Activated CD4-positive, alpha-beta T cell treated with anti-CD3 and anti-CD28 coated beads, Interleukin-2, amount 10 ng/mL, durations not matched to agents 7 days and 5 days (primary cell): ENCODE measurements around the gene DNASE1L3. TPM values are rescaled to one million over a fixed set of nuclear protein-coding genes. Genes with fewer than 3 reads are reported as not detected.

Experiments
- CTCF ChIA-PET: fragments of 350-600 bp; sonication (Branson Sonifier 250); formaldehyde crosslinking; loops from one replicate; lab custom pipeline; 2021; ENCODE audit warnings: antibody characterized with exemption; lab: Charles Lee
- POLR2A ChIA-PET: fragments of 350-600 bp; sonication (Branson Sonifier 250); formaldehyde crosslinking; loops from one replicate; lab custom pipeline; 2021; ENCODE audit warnings: antibody characterized with exemption; lab: Charles Lee
- DNase-seq: peaks from one replicate; pipeline ENCODE4 v3.0.0-alpha.2; 2020
- H3K27ac Mint-ChIP-seq: one replicate; pipeline ENCODE4 v1.8.0; 2021; ENCODE audit warnings: mild to moderate bottlenecking, moderate library complexity, mixed read lengths
- H3K27me3 Mint-ChIP-seq: one replicate; pipeline ENCODE4 v1.8.0; 2021; ENCODE audit warnings: mixed read lengths
- H3K36me3 Mint-ChIP-seq: one replicate; pipeline ENCODE4 v1.8.0; 2021; ENCODE audit warnings: low read depth, mixed read lengths
- H3K4me1 Mint-ChIP-seq: one replicate; pipeline ENCODE4 v1.8.0; 2021; ENCODE audit warnings: mixed read lengths
- H3K4me3 Mint-ChIP-seq: one replicate; pipeline ENCODE4 v1.8.0; 2021; ENCODE audit warnings: mild to moderate bottlenecking, moderate library complexity, mixed read lengths
- H3K9me3 Mint-ChIP-seq: one replicate; pipeline ENCODE4 v1.8.0; 2021; ENCODE audit warnings: mixed read lengths
- total RNA-seq, 2 experiments: library from RNA; stranded (reverse); gene quantifications; one replicate each; pipeline ENCODE4 v1.2.3, GENCODE V29; 2021

DNASE1L3 gene, protein sequence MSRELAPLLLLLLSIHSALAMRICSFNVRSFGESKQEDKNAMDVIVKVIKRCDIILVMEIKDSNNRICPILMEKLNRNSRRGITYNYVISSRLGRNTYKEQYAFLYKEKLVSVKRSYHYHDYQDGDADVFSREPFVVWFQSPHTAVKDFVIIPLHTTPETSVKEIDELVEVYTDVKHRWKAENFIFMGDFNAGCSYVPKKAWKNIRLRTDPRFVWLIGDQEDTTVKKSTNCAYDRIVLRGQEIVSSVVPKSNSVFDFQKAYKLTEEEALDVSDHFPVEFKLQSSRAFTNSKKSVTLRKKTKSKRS
- not detected for total RNA-seq

DNA sequence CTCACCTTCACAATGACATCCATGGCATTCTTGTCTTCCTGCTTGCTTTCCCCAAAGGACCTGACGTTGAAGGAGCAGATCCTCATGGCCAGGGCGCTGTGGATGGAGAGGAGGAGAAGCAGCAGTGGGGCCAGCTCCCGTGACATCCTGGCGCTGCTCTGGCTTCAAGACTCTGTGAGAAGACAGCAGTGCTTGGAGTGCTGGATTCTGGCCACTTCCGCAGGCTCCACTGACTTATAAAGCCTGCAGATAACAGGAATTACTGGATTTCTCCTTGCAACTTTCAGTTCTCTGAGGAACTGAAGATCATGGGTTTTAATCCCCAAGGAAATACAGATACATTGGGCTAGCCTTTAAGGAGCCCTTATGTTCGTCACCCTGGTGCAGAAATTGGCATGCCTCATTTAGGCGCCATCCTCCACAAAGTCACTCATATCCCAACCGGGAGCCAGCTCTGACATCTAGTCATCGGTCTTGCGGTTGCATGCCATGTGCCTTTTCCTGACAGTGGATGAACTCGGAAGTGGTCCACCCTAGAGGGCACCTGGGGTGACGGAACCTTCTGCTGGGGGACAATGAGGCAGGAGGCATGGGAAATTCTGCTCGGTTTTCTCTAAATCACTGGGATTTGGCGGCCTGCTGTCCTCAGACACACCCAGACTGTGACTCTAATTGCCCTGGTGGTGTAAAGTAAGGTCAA lies at the start of gene DNASE1L3:
TSS of gene DNASE1L3 (minus strand) at position 212 of the 700 bp plus-strand sequence. CDS start at position 146, 66 bp downstream.
- H3K36me3 Mint-ChIP-seq, result no peaks in the 10 kb centered on the region
- ChIA-PET CTCF (no interaction called here), POLR2A (no interaction called here)
- H3K9me3 Mint-ChIP-seq, result no peaks in the 10 kb centered on the region
- H3K4me3 Mint-ChIP-seq, result no peak within 1 kb of the TSS
- DNase-seq, result no peak
- H3K27me3 Mint-ChIP-seq, result peaks cover 10% of the 10 kb centered on the region
- H3K4me1 Mint-ChIP-seq, result peaks cover 16% of the 10 kb centered on the region
- H3K27ac Mint-ChIP-seq, result no peak within 1 kb of the TSS

DNA sequence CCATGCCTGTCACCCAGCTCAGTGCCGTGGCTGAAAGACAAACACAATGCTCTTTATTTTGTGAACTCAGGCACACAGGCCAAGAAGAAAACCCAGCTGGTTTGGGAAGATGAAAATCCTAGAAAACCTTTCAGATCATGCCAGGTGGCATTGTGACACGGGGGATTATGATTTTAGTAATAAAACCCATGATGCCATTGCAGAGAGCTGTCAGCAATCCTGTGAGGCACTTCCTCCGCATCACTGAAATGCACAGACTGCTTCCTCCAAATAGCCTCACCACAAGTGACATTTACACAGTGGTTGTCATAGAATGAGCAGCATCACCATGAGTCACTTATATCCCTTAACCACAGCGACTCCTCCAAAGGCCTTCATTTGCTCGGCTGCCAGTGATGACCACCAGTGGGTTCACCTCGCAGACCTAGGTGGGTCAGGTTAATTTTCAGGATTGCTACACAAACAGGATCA lies 49.5 kb upstream of the DNASE1L3 start:
- Mint-ChIP-seq H3K9me3 (no peaks in the 10 kb centered on the region), H3K4me1 (no peaks in the 10 kb centered on the region), H3K27me3 (no peaks in the 10 kb centered on the region), H3K27ac (no peak overlapping the region), H3K4me3 (no peak overlapping the region), H3K36me3 (peaks cover 4% of the 10 kb centered on the region)
- ChIA-PET POLR2A (no interaction called here), CTCF (interaction anchor here (1.3 kb wide), 1 partner anchor 46 kb away, joined by 3 read pairs; no protein-coding TSS in a partner anchor)
- DNase-seq, result no peak

- DNase-seq, result no peak
- no peaks in the 10 kb centered on the region for H3K27me3 Mint-ChIP-seq
- H3K9me3 Mint-ChIP-seq, result no peaks in the 10 kb centered on the region
- H3K27ac Mint-ChIP-seq, result no peak overlapping the region
- ChIA-PET CTCF (interaction anchor here (0.6 to 1.1 kb wide), 2 partner anchors 188 to 213 kb away, joined by 3 to 5 read pairs; no protein-coding TSS in a partner anchor), POLR2A (no interaction called here)
- peaks cover 4% of the 10 kb centered on the region for H3K36me3 Mint-ChIP-seq
- no peak overlapping the region for H3K4me3 Mint-ChIP-seq
- H3K4me1 Mint-ChIP-seq, result no peaks in the 10 kb centered on the region
These were observed 47.8 kb upstream of the DNASE1L3 start for GRCh38 chr3:58258392-58259055.

GRCh38 chr3:58256511-58256910 lies 45.7 kb upstream of the DNASE1L3 start:
- Mint-ChIP-seq H3K4me1 (peaks cover 5% of the 10 kb centered on the region), H3K27me3 (no peaks in the 10 kb centered on the region), H3K36me3 (peaks cover 4% of the 10 kb centered on the region), H3K4me3 (no peak overlapping the region), H3K27ac (no peak overlapping the region), H3K9me3 (no peaks in the 10 kb centered on the region)
- ChIA-PET CTCF (no interaction called here), POLR2A (no interaction called here)
- no peak for DNase-seq

DNA sequence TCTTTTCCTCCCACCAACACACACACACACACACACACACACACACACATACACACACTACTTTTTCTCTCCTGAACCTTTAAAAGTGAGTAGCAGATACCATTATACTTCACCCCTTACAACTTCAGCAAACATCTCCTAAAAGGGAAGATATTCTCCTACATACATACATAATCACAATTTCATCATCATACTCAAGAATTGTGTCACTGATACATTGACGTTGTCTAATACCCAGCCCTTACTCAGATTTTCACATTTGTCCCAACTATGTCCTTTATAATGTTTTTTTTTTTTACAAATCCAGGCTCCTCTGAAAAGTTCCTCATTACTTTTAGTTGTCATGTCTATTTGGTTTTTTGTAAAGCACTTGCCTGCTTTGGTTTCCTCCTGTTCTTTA lies 45.3 kb upstream of the DNASE1L3 start:
- no peak for DNase-seq
- H3K27ac Mint-ChIP-seq, result no peak overlapping the region
- ChIA-PET POLR2A (no interaction called here), CTCF (no interaction called here)
- peaks cover 4% of the 10 kb centered on the region for H3K36me3 Mint-ChIP-seq
- H3K4me1 Mint-ChIP-seq, result peaks cover 5% of the 10 kb centered on the region
- H3K4me3 Mint-ChIP-seq, result no peak overlapping the region
- no peaks in the 10 kb centered on the region for H3K27me3 Mint-ChIP-seq
- no peaks in the 10 kb centered on the region for H3K9me3 Mint-ChIP-seq

- Mint-ChIP-seq H3K27ac (no peak overlapping the region), H3K4me1 (peaks cover 5% of the 10 kb centered on the region), H3K9me3 (no peaks in the 10 kb centered on the region), H3K27me3 (no peaks in the 10 kb centered on the region), H3K4me3 (no peak overlapping the region), H3K36me3 (peaks cover 4% of the 10 kb centered on the region)
- no peak for DNase-seq
- ChIA-PET CTCF (interaction anchor here (0.9 to 1.0 kb wide), 2 partner anchors 37 to 66 kb away, joined by 3 read pairs; no protein-coding TSS in a partner anchor), POLR2A (no interaction called here)
These were observed 43.4 kb upstream of the DNASE1L3 start for GRCh38 chr3:58254144-58254543.

DNA sequence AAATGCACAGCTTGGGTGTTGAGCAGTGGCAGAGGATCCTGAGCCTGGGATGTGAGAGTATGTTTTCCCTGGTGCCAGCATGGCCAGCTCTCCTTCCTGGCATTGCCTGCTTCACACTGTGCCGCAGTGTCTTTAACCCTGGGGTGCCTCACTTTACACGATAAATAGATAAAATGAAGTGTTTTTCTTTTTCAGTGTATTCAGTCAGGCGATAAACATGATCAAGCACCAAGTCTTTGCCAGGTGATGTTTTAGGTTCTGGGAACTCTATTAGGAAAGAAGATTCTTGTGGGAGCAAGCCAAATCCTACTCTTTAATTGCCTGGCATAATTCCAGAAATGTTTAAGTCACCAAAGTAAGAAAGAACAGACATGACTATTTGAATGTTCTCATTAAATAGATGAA lies 40.9 kb upstream of the DNASE1L3 start:
- CTCF ChIA-PET, result no interaction called here
- POLR2A ChIA-PET, result no interaction called here

DNA sequence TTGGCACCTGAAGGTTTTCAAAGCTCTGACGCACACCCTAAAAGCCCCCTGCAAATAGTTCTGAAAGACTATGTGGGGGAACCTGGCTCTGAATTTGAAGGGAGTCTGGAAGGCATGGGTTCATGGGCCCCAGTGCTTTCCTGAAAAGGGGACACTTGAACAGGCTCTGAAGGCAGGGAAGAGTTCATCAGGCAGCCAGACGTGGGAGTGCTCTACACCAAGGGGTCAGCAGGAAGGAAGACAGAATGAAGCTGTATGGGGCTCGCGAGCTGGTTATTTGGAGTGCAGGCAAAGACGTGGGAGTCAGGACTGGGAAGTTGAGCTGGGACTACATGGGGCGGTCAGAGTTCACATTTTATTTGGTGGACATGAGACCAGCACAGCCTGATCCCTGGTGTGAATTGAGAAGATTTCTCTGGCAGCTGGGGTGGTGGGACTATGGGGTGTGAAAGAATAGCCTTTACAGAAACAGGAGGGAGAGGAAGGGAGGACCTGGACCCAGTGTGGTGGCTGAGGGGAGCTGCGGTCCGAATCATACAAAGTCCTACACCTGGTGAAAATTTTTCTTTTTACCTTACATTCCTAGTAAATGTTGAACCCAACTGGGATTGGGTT lies 39.4 kb upstream of the DNASE1L3 start:
- no peaks in the 10 kb centered on the region for H3K9me3 Mint-ChIP-seq
- H3K4me1 Mint-ChIP-seq, result peaks cover 5% of the 10 kb centered on the region
- no peak for DNase-seq
- H3K27ac Mint-ChIP-seq, result no peak overlapping the region
- ChIA-PET POLR2A (no interaction called here), CTCF (interaction anchor here (1.3 kb wide), 1 partner anchor 56 kb away, joined by 3 read pairs; the partner anchor contains the start of genes HTD2 and RPP14)
- no peaks in the 10 kb centered on the region for H3K36me3 Mint-ChIP-seq
- no peak overlapping the region for H3K4me3 Mint-ChIP-seq
- H3K27me3 Mint-ChIP-seq, result no peaks in the 10 kb centered on the region

More for the DNA sequence above, 40.9 kb upstream of the DNASE1L3 start:
- no peaks in the 10 kb centered on the region for H3K27me3 Mint-ChIP-seq
- H3K4me3 Mint-ChIP-seq, result no peak overlapping the region
- H3K4me1 Mint-ChIP-seq, result peaks cover 5% of the 10 kb centered on the region
- H3K36me3 Mint-ChIP-seq, result no peaks in the 10 kb centered on the region
- H3K9me3 Mint-ChIP-seq, result no peaks in the 10 kb centered on the region
- H3K27ac Mint-ChIP-seq, result no peak overlapping the region
- DNase-seq, result no peak

DNA sequence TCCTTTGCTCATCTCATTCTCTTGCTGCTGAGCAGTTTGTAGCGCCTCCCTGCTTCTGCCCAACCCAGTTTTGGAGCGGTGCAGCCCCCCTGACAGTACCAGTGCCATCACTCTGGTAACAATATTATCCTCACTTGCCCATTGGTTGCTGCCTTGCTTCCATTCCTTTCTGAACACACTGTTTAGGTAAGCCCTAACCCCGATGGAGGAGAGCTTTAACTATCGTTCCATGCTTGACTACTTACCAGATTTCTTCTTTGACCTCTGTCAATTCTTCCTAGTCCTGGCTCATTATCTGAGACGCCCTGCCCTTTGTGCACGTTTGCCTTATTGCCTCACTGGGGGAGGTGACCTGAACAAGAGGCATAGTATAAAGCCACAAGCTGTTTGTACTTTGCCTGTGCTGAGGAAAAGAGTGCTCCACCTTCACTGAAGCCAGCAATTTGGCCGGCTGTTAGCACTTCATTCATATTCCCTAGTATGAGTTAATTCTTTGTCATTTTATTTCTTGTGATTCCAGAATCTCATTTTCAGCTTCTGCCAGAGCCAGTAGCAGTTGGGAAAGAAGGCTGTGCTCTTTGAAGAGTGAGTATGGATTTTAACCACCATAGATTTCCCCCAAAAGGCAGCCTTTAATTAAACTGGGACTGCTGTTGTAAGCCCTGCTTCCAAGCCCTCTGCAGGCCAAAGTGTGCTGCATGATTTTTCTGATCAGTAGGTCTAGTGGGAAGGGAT lies 38.8 kb upstream of the DNASE1L3 start:
- Mint-ChIP-seq H3K36me3 (no peaks in the 10 kb centered on the region), H3K4me1 (peaks cover 5% of the 10 kb centered on the region), H3K27ac (no peak overlapping the region), H3K9me3 (no peaks in the 10 kb centered on the region), H3K27me3 (no peaks in the 10 kb centered on the region), H3K4me3 (no peak overlapping the region)
- ChIA-PET CTCF (interaction anchor here (0.6 to 1.3 kb wide), 2 partner anchors 33 to 57 kb away, joined by 3 to 4 read pairs; partner anchors contain the start of genes HTD2 and RPP14), POLR2A (no interaction called here)
- no peak for DNase-seq

DNA sequence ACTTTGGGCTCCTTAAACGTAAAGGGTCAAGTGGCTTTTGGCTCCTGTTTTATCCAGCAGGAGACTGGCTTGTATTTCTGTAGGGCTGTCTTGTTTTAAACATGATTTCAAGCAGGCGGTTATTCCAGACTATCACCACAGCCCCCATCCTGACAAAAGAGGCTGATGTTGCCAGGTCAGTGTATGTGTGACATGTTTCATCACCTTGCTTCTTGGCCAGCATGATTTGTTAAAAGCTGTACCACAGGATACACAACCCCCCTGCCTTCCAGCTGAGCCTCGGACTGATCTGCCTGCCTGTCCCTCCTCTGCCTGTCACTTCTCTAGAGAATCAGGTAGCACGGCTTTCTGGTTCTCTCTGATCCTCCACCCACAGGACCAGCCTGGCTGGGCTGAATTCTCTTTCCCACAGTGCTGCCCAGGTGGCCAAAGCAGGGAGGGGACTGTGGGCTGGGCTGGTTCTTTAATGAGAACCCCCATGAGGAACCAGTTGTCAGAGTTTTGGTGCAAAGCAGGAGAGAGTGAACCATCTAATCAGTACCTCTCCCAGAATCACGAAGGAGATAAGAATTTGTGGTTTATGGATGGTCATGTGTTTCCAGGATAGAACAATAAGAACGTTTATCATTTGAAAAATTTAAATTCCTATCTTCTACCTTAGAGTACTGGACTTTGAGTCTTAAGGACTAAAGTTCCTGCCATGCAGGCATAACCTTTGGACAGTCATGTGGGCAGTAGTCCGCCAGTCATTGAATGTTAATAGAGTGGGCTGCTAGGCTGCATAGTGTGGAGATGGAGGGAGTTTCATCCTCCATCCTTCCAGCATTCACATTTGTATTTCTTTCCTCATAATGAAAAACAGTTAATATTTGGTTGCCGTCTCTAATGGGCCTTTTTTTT lies 35.6 kb upstream of the DNASE1L3 start:
- H3K27me3 Mint-ChIP-seq, result no peaks in the 10 kb centered on the region
- no peak overlapping the region for H3K4me3 Mint-ChIP-seq
- no peaks in the 10 kb centered on the region for H3K9me3 Mint-ChIP-seq
- no peak for DNase-seq
- H3K27ac Mint-ChIP-seq, result no peak overlapping the region
- no peaks in the 10 kb centered on the region for H3K4me1 Mint-ChIP-seq
- ChIA-PET CTCF (interaction anchor here (1.3 kb wide), 1 partner anchor 52 kb away, joined by 3 read pairs; no protein-coding TSS in a partner anchor), POLR2A (no interaction called here)
- no peaks in the 10 kb centered on the region for H3K36me3 Mint-ChIP-seq

DNA sequence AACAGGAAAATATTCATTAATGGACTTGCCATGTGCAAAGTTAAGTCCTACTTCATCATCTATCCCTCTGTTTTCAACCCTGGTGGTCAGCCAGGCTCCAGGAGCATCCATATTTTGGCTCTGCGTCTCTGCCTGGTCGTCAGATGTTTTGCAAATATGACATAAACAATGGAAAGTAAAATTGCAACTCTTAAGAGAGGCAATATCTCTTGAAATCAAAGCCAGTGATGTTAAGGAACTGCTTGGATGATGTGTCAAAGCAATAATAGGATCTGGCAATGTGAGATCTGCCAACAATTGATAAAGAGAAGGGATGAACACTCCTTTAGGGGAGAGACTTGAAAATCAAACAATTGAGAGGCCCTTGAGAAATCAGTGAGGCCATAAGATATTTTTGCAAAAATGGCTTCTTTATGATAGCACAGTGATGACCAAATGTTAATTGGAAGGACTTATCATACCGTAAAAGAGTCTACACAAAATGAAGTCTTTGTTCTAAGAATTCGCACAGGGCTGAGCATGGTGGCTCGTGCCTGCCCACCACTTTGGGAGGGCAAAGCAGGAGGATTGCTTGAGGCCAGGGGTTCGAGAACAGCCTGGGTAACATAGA lies 33.3 kb upstream of the DNASE1L3 start:
- Mint-ChIP-seq H3K36me3 (no peaks in the 10 kb centered on the region), H3K4me1 (peaks cover 4% of the 10 kb centered on the region), H3K27me3 (peaks cover 3% of the 10 kb centered on the region), H3K4me3 (no peak overlapping the region), H3K27ac (no peak overlapping the region), H3K9me3 (no peaks in the 10 kb centered on the region)
- CTCF ChIA-PET, result no interaction called here
- no peak for DNase-seq
- POLR2A ChIA-PET, result no interaction called here
